ENCODE results near the gene CDC14A. TPM values are rescaled to one million over a fixed set of nuclear protein-coding genes. Genes with fewer than 3 reads are reported as not detected.

Gene CDC14A
- total and polyA plus RNA-seq, 2 donors (not counting 1 experiment from before 2014, with no cell fraction given): 1.4 to 3.5 TPM

GRCh38 chr1:100316622-100317021, 35.7 kb upstream of the CDC14A start:
- no peaks in the 10 kb centered on the region for H3K27me3 ChIP-seq (ENCODE audit: control insufficient read depth, insufficient read depth, low read length)
- H3K4me3 ChIP-seq (replicated peaks in 1 of 4; ENCODE audit: control extremely low read depth in 1 of 4, insufficient read depth in 1 of 4, low read depth in 3 of 4, low read length in 4 of 4): no peak overlapping the region
- no peak overlapping the region for H3K27ac ChIP-seq (ENCODE audit: insufficient read depth, low read length)
- H2AFZ ChIP-seq (ENCODE audit: low read length): no peak overlapping the region
- no peak overlapping the region for H3K4me2 ChIP-seq (ENCODE audit: extremely low read depth, insufficient read depth, low read length)
- no peaks in the 10 kb centered on the region for H3K4me1 ChIP-seq (ENCODE audit: control insufficient read depth, extremely low read depth, insufficient read depth, low read length)
- DNase-seq (ENCODE audit: low read depth in 2 of 2): no peak
- H3K9ac ChIP-seq (ENCODE audit: insufficient read depth, low read length): no peak overlapping the region
- H3K79me2 ChIP-seq (ENCODE audit: control insufficient read depth, insufficient read depth, low read length): no peaks in the 10 kb centered on the region
- H4K20me1 ChIP-seq (ENCODE audit: control insufficient read depth, extremely low read depth, insufficient read depth, low read length): no peaks in the 10 kb centered on the region
- no peaks in the 10 kb centered on the region for H3K9me3 ChIP-seq (ENCODE audit: control insufficient read depth, insufficient read depth, low read depth, low read length)
- H3K36me3 ChIP-seq (ENCODE audit: control insufficient read depth, insufficient read depth, low read length): no peaks in the 10 kb centered on the region
- TF ChIP-seq EZH2 (IDR thresholded peaks at IDR 0.05; ENCODE audit: low read length, missing control alignments): no peak
- no peak for TF ChIP-seq CTCF (conservative IDR thresholded peaks at IDR 0.05 in 1 of 2, IDR thresholded peaks at IDR 0.05 in 1 of 2; ENCODE audit: low read depth in 1 of 2, low read length in 2 of 2)

GRCh38 chr1:100320311-100321099, 31.8 kb upstream of the CDC14A start:
- no peak overlapping the region for H3K4me2 ChIP-seq (ENCODE audit: extremely low read depth, insufficient read depth, low read length)
- H3K27ac ChIP-seq (ENCODE audit: insufficient read depth, low read length): no peak overlapping the region
- TF ChIP-seq CTCF (conservative IDR thresholded peaks at IDR 0.05 in 1 of 2, IDR thresholded peaks at IDR 0.05 in 1 of 2; ENCODE audit: low read depth in 1 of 2, low read length in 2 of 2): no peak
- no peak for TF ChIP-seq EZH2 (IDR thresholded peaks at IDR 0.05; ENCODE audit: low read length, missing control alignments)
- H3K36me3 ChIP-seq (ENCODE audit: control insufficient read depth, insufficient read depth, low read length): no peaks in the 10 kb centered on the region
- H2AFZ ChIP-seq (ENCODE audit: low read length): no peak overlapping the region
- H3K9me3 ChIP-seq (ENCODE audit: control insufficient read depth, insufficient read depth, low read depth, low read length): no peaks in the 10 kb centered on the region
- H3K4me3 ChIP-seq (replicated peaks in 1 of 4; ENCODE audit: control extremely low read depth in 1 of 4, insufficient read depth in 1 of 4, low read depth in 3 of 4, low read length in 4 of 4): no peak overlapping the region
- H3K79me2 ChIP-seq (ENCODE audit: control insufficient read depth, insufficient read depth, low read length): no peaks in the 10 kb centered on the region
- H4K20me1 ChIP-seq (ENCODE audit: control insufficient read depth, extremely low read depth, insufficient read depth, low read length): no peaks in the 10 kb centered on the region
- no peaks in the 10 kb centered on the region for H3K27me3 ChIP-seq (ENCODE audit: control insufficient read depth, insufficient read depth, low read length)
- no peaks in the 10 kb centered on the region for H3K4me1 ChIP-seq (ENCODE audit: control insufficient read depth, extremely low read depth, insufficient read depth, low read length)
- DNase-seq (ENCODE audit: low read depth in 2 of 2): no peak
- H3K9ac ChIP-seq (ENCODE audit: insufficient read depth, low read length): no peak overlapping the region

- Histone ChIP-seq H3K9ac (ENCODE audit: insufficient read depth, low read length) (no peak overlapping the region), H3K9me3 (ENCODE audit: control insufficient read depth, insufficient read depth, low read depth, low read length) (no peaks in the 10 kb centered on the region), H3K4me2 (ENCODE audit: extremely low read depth, insufficient read depth, low read length) (no peak overlapping the region), H4K20me1 (ENCODE audit: control insufficient read depth, extremely low read depth, insufficient read depth, low read length) (no peaks in the 10 kb centered on the region), H3K36me3 (ENCODE audit: control insufficient read depth, insufficient read depth, low read length) (no peaks in the 10 kb centered on the region), H3K27ac (ENCODE audit: insufficient read depth, low read length) (no peak overlapping the region), H3K4me3 (replicated peaks in 1 of 4; ENCODE audit: control extremely low read depth in 1 of 4, insufficient read depth in 1 of 4, low read depth in 3 of 4, low read length in 4 of 4) (no peak overlapping the region), H3K4me1 (ENCODE audit: control insufficient read depth, extremely low read depth, insufficient read depth, low read length) (no peaks in the 10 kb centered on the region), H3K27me3 (ENCODE audit: control insufficient read depth, insufficient read depth, low read length) (no peaks in the 10 kb centered on the region), H3K79me2 (ENCODE audit: control insufficient read depth, insufficient read depth, low read length) (no peaks in the 10 kb centered on the region), H2AFZ (ENCODE audit: low read length) (no peak overlapping the region)
- DNase-seq (ENCODE audit: low read depth in 2 of 2): no peak
- TF ChIP-seq CTCF (conservative IDR thresholded peaks at IDR 0.05 in 1 of 2, IDR thresholded peaks at IDR 0.05 in 1 of 2; ENCODE audit: low read depth in 1 of 2, low read length in 2 of 2) (no peak), EZH2 (IDR thresholded peaks at IDR 0.05; ENCODE audit: low read length, missing control alignments) (no peak)
Measured at GRCh38 chr1:100321100-100321493, 31.2 kb upstream of the CDC14A start.

All from fibroblast of lung (primary cell).